ENCODE results near the gene TMEM51.

GRCh38 chr1:15116966-15117365 lies 36.6 kb upstream of the TMEM51 start:
- TF ChIP-seq, protein P1, sequence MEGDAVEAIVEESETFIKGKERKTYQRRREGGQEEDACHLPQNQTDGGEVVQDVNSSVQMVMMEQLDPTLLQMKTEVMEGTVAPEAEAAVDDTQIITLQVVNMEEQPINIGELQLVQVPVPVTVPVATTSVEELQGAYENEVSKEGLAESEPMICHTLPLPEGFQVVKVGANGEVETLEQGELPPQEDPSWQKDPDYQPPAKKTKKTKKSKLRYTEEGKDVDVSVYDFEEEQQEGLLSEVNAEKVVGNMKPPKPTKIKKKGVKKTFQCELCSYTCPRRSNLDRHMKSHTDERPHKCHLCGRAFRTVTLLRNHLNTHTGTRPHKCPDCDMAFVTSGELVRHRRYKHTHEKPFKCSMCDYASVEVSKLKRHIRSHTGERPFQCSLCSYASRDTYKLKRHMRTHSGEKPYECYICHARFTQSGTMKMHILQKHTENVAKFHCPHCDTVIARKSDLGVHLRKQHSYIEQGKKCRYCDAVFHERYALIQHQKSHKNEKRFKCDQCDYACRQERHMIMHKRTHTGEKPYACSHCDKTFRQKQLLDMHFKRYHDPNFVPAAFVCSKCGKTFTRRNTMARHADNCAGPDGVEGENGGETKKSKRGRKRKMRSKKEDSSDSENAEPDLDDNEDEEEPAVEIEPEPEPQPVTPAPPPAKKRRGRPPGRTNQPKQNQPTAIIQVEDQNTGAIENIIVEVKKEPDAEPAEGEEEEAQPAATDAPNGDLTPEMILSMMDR (conservative IDR thresholded peaks at IDR 0.05; ENCODE audit: low read depth, low read length): no peak
- no peak for TF ChIP-seq POLR2A (IDR thresholded peaks at IDR 0.05; ENCODE audit: low read depth, low read length)
- no peak for TF ChIP-seq NFE2L2 (IDR thresholded peaks at IDR 0.05; ENCODE audit: low read depth, low read length)

Measured in IMR-90 (cell line).